Tibial nerve (tissue), 4 donors: ENCODE measurements around the gene DAPP1.

Experiments used
- EP300 ChIP-seq, 2 donors: sonication (generic); formaldehyde crosslinking; IDR thresholded peaks; one replicate each; pipeline ENCODE4 v1.6.1; 2017; ENCODE audit warnings: antibody characterized with exemption in 2 of 2, mild to moderate bottlenecking in 1 of 2
- POLR2A ChIP-seq, 2 donors: fragments of 450-650 bp; IDR thresholded peaks; one replicate each; pipeline ENCODE4 v1.6.1; 2017; ENCODE audit warnings: antibody characterized with exemption in 2 of 2, mild to moderate bottlenecking in 2 of 2, moderate library complexity in 2 of 2
- TF ChIP-seq, protein P1 (sequence below), 5 experiments: fragments of 200-600 bp in 3 of 5; fragments of 450-650 bp in 2 of 5; sonication (generic) in 3 of 5; IDR thresholded peaks; one replicate each; pipeline ENCODE4 v1.5.1; 2016 to 2019; ENCODE audit warnings: antibody characterized with exemption in 5 of 5, mild to moderate bottlenecking in 3 of 5, moderate library complexity in 2 of 5

DNA sequence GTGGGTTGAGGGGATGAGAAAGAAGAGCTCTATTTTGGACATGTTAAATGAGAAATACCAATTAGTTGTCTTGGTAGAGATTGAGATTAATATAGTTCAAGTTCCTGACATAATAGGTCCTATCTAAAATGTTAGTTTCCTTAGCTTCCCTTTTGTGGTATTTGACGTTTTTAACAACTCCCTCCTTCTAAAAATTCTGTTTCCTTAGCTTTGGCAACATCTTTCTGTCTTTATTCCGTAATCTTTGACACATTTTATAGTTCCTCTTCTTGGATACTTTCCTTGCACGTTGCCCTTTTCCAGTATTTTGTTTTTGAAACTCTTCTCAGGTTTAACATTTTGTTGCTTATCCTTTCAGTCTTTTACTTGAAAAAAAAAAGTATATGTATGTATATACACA lies 40.7 kb downstream of the DAPP1 start:
- TF ChIP-seq EP300 (IDR thresholded peaks at IDR 0.05) (no peak), POLR2A (IDR thresholded peaks at IDR 0.05) (no peak)
- TF ChIP-seq, protein P1, sequence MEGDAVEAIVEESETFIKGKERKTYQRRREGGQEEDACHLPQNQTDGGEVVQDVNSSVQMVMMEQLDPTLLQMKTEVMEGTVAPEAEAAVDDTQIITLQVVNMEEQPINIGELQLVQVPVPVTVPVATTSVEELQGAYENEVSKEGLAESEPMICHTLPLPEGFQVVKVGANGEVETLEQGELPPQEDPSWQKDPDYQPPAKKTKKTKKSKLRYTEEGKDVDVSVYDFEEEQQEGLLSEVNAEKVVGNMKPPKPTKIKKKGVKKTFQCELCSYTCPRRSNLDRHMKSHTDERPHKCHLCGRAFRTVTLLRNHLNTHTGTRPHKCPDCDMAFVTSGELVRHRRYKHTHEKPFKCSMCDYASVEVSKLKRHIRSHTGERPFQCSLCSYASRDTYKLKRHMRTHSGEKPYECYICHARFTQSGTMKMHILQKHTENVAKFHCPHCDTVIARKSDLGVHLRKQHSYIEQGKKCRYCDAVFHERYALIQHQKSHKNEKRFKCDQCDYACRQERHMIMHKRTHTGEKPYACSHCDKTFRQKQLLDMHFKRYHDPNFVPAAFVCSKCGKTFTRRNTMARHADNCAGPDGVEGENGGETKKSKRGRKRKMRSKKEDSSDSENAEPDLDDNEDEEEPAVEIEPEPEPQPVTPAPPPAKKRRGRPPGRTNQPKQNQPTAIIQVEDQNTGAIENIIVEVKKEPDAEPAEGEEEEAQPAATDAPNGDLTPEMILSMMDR (IDR thresholded peaks at IDR 0.05), result no peak
